Neural crest cell (in vitro differentiated cells): Measurements from ENCODE around the gene ENPEP. TPM values are rescaled to one million over a fixed set of nuclear protein-coding genes. Genes with fewer than 3 reads are reported as not detected.

Experiments
- DNase-seq: peaks from one replicate; pipeline ENCODE4 v3.0.0; 2021; ENCODE audit warnings: low read depth, mixed read lengths, low spot score
- H3K27ac Mint-ChIP-seq: one replicate; pipeline ENCODE4 v1.8.0; 2021; ENCODE audit warnings: mild to moderate bottlenecking, mixed read lengths; ENCODE audit not compliant: unreplicated experiment
- H3K27me3 Mint-ChIP-seq: 2 replicates; pipeline ENCODE4 v1.8.0; 2021; ENCODE audit warnings: low read depth, mild to moderate bottlenecking, mixed read lengths
- H3K36me3 Mint-ChIP-seq: 2 replicates; pipeline ENCODE4 v1.8.0; 2021; ENCODE audit warnings: low read depth, mild to moderate bottlenecking, mixed read lengths
- H3K4me1 Mint-ChIP-seq: 2 replicates; pipeline ENCODE4 v1.8.0; 2021; ENCODE audit warnings: mixed read lengths
- H3K4me3 Mint-ChIP-seq: one replicate; pipeline ENCODE4 v1.8.0; 2021; ENCODE audit warnings: mild to moderate bottlenecking, mixed read lengths
- H3K9me3 Mint-ChIP-seq: 2 replicates; pipeline ENCODE4 v1.8.0; 2021; ENCODE audit warnings: mixed read lengths
- CTCF ChIP-seq: fragments of 200-600 bp; sonication (generic); conservative IDR thresholded peaks from 2 replicates; pipeline ENCODE4 v1.5.0; 2021; ENCODE audit warnings: antibody characterized with exemption, mild to moderate bottlenecking
- total RNA-seq: library from RNA; stranded (reverse); gene quantifications from 2 replicates; pipeline ENCODE4 v1.2.1, GENCODE V29; 2021

The ENPEP gene
- total RNA-seq, 1 donor from 2014 or later, result 7.3 TPM

- Mint-ChIP-seq H3K36me3 (no peaks in the 10 kb centered on the region), H3K27ac (no peak overlapping the region), H3K27me3 (no peaks in the 10 kb centered on the region), H3K9me3 (no peaks in the 10 kb centered on the region), H3K4me1 (no peaks in the 10 kb centered on the region), H3K4me3 (no peak overlapping the region)
- DNase-seq, result no peak
- TF ChIP-seq CTCF, result no peak
Observed at GRCh38 chr4:110452546-110452945, 23.4 kb upstream of the ENPEP start.

- H3K36me3 Mint-ChIP-seq, result no peaks in the 10 kb centered on the region
- DNase-seq, result no peak
- no peaks in the 10 kb centered on the region for H3K4me1 Mint-ChIP-seq
- no peak overlapping the region for H3K27ac Mint-ChIP-seq
- H3K9me3 Mint-ChIP-seq, result no peaks in the 10 kb centered on the region
- no peaks in the 10 kb centered on the region for H3K27me3 Mint-ChIP-seq
- no peak overlapping the region for H3K4me3 Mint-ChIP-seq
- TF ChIP-seq CTCF, result no peak
Observed at GRCh38 chr4:110454441-110454840, 21.5 kb upstream of the ENPEP start.

GRCh38 chr4:110458494-110459266, 17.3 kb upstream of the ENPEP start:
- Mint-ChIP-seq H3K27ac (no peak overlapping the region), H3K36me3 (peaks cover 2% of the 10 kb centered on the region), H3K27me3 (no peaks in the 10 kb centered on the region), H3K4me1 (no peaks in the 10 kb centered on the region), H3K9me3 (peaks cover 7% of the 10 kb centered on the region), H3K4me3 (no peak overlapping the region)
- no peak for TF ChIP-seq CTCF
- DNase-seq, result no peak

GRCh38 chr4:110460074-110460746, 15.7 kb upstream of the ENPEP start:
- Mint-ChIP-seq H3K27me3 (no peaks in the 10 kb centered on the region), H3K27ac (no peak overlapping the region), H3K4me3 (no peak overlapping the region), H3K4me1 (no peaks in the 10 kb centered on the region), H3K9me3 (peaks cover 7% of the 10 kb centered on the region), H3K36me3 (peaks cover 2% of the 10 kb centered on the region)
- TF ChIP-seq CTCF, result no peak
- no peak for DNase-seq

GRCh38 chr4:110467400-110467799, 8.6 kb upstream of the ENPEP start:
- H3K4me1 Mint-ChIP-seq, result no peaks in the 10 kb centered on the region
- TF ChIP-seq CTCF, result no peak
- H3K36me3 Mint-ChIP-seq, result peaks cover 4% of the 10 kb centered on the region
- peak overlapping the region; percentile 22 for H3K27ac Mint-ChIP-seq
- H3K9me3 Mint-ChIP-seq, result peaks cover 10% of the 10 kb centered on the region
- DNase-seq, result no peak
- no peaks in the 10 kb centered on the region for H3K27me3 Mint-ChIP-seq
- H3K4me3 Mint-ChIP-seq, result no peak overlapping the region
